ENCODE measurements around the gene CERK.

Gene CERK

GRCh38 chr22:46696614-46697013, 41.4 kb downstream of the CERK start:
- no peak for DNase-seq

GRCh38 chr22:46696229-46696518, 41.9 kb downstream of the CERK start:
- peak; percentile 30 for DNase-seq

- DNase-seq = no peak
Measured at GRCh38 chr22:46695346-46696228, 42.5 kb downstream of the CERK start.

GRCh38 chr22:46694416-46695170, 43.5 kb downstream of the CERK start:
- no peak for DNase-seq

- DNase-seq = no peak
Measured at GRCh38 chr22:46693634-46694415, 44.2 kb downstream of the CERK start.

- no peak for DNase-seq
Measured at GRCh38 chr22:46691571-46691970, 46.5 kb downstream of the CERK start.

- no peak for DNase-seq
Measured at GRCh38 chr22:46690146-46690545, 47.9 kb downstream of the CERK start.

GRCh38 chr22:46688949-46689348, 49.1 kb downstream of the CERK start:
- DNase-seq = no peak

GRCh38 chr22:46687460-46687859, 50.6 kb downstream of the CERK start:
- DNase-seq = no peak

GRCh38 chr22:46687048-46687444, 51.0 kb downstream of the CERK start:
- no peak for DNase-seq

GRCh38 chr22:46686221-46687047, 51.6 kb downstream of the CERK start:
- DNase-seq = no peak

GRCh38 chr22:46684706-46685105, 53.3 kb downstream of the CERK start:
- DNase-seq = peak; percentile 82

GRCh38 chr22:46682011-46682731, 55.9 kb downstream of the CERK start:
- no peak for DNase-seq

GRCh38 chr22:46681010-46681409, 57.0 kb downstream of the CERK start:
- no peak for DNase-seq

GRCh38 chr22:46679706-46680269, 58.3 kb downstream of the CERK start:
- no peak for DNase-seq

GRCh38 chr22:46678785-46679700, 59.0 kb downstream of the CERK start:
- no peak for DNase-seq

- DNase-seq = no peak
Measured at GRCh38 chr22:46678003-46678657, 59.9 kb downstream of the CERK start.

- DNase-seq = no peak
Measured at GRCh38 chr22:46677323-46678002, 60.6 kb downstream of the CERK start.

GRCh38 chr22:46676881-46677280, 61.2 kb downstream of the CERK start:
- no peak for DNase-seq

Data from NCI-H2029 (cell line).